Measurements from ENCODE around the gene CHST15.

- TF ChIP-seq CTCF (IDR thresholded peaks at IDR 0.05; ENCODE audit: low read depth, low read length, poor library complexity, severe bottlenecking) (no peak), EZH2phosphoT487 (IDR thresholded peaks at IDR 0.05; ENCODE audit: borderline replicate concordance, low read length) (no peak)
Measured at GRCh38 chr10:124079864-124080263, 13.5 kb downstream of the CHST15 start.
